Astrocyte (in vitro differentiated cells and primary cell): ENCODE measurements around the gene DIRAS1. TPM values are rescaled to one million over a fixed set of nuclear protein-coding genes. Genes with fewer than 3 reads are reported as not detected.

ENCODE experiments used
- DNase-seq: peaks from one replicate; pipeline ENCODE4 v3.0.0-alpha.2; 2010; ENCODE audit warnings: low read depth
- FAIRE-seq: peaks from 2 replicates; lab custom pipeline; 2011; peaks lifted over from hg19 to GRCh38; lab: Jason Lieb, UNC
- H2AFZ ChIP-seq: 2 replicates; pipeline ENCODE4 v1.6.0; 2012; ENCODE audit warnings: low read depth, low read length, inconsistent platforms
- H3K27ac ChIP-seq: 2 replicates; pipeline ENCODE4 v1.5.1; 2011; ENCODE audit warnings: low read depth, low read length, inconsistent platforms
- H3K27me3 ChIP-seq: 2 replicates; pipeline ENCODE4 v1.6.0; 2011; ENCODE audit warnings: low read length, inconsistent platforms; ENCODE audit not compliant: insufficient read depth
- H3K36me3 ChIP-seq: 2 replicates; pipeline ENCODE4 v1.5.1; 2011; ENCODE audit warnings: low read length, inconsistent platforms; ENCODE audit not compliant: insufficient read depth
- H3K4me1 ChIP-seq: 2 replicates; pipeline ENCODE4 v1.5.1; 2011; ENCODE audit warnings: low read length, inconsistent platforms; ENCODE audit not compliant: insufficient read depth
- H3K4me2 ChIP-seq: 2 replicates; pipeline ENCODE4 v1.6.0; 2012; ENCODE audit warnings: low read length, inconsistent platforms
- H3K4me3 ChIP-seq: 2 replicates; pipeline ENCODE4 v1.5.1; 2011; ENCODE audit warnings: low read depth, mild to moderate bottlenecking, low read length, inconsistent platforms; ENCODE audit not compliant: insufficient read depth
- H3K79me2 ChIP-seq: 2 replicates; pipeline ENCODE4 v1.6.0; 2012; ENCODE audit warnings: mild to moderate bottlenecking, low read length, inconsistent platforms; ENCODE audit not compliant: insufficient read depth
- H3K9ac ChIP-seq: 2 replicates; pipeline ENCODE4 v1.6.0; 2012; ENCODE audit warnings: mild to moderate bottlenecking, low read length, inconsistent platforms
- H3K9me3 ChIP-seq: 2 replicates; pipeline ENCODE4 v1.5.1; 2012; ENCODE audit warnings: low read depth, mild to moderate bottlenecking, low read length, inconsistent platforms; ENCODE audit not compliant: insufficient read depth
- H4K20me1 ChIP-seq: 2 replicates; pipeline ENCODE4 v1.6.0; 2012; ENCODE audit warnings: low read length, inconsistent platforms; ENCODE audit not compliant: insufficient read depth
- H3K27ac Mint-ChIP-seq: one replicate; pipeline ENCODE4 v1.8.0; 2021; ENCODE audit warnings: mild to moderate bottlenecking, mixed read lengths; ENCODE audit not compliant: unreplicated experiment
- H3K27me3 Mint-ChIP-seq: one replicate; pipeline ENCODE4 v1.8.0; 2021; ENCODE audit warnings: low read depth, mixed read lengths; ENCODE audit not compliant: unreplicated experiment
- H3K36me3 Mint-ChIP-seq: one replicate; pipeline ENCODE4 v1.8.0; 2021; ENCODE audit warnings: low read depth, mixed read lengths; ENCODE audit not compliant: unreplicated experiment
- H3K4me1 Mint-ChIP-seq: one replicate; pipeline ENCODE4 v1.8.0; 2021; ENCODE audit warnings: low read depth, mixed read lengths; ENCODE audit not compliant: unreplicated experiment
- H3K4me3 Mint-ChIP-seq: one replicate; pipeline ENCODE4 v1.8.0; 2021; ENCODE audit warnings: mild to moderate bottlenecking, moderate library complexity, mixed read lengths; ENCODE audit not compliant: unreplicated experiment
- H3K9me3 Mint-ChIP-seq: one replicate; pipeline ENCODE4 v1.8.0; 2021; ENCODE audit warnings: mild to moderate bottlenecking, mixed read lengths; ENCODE audit not compliant: unreplicated experiment
- EZH2 ChIP-seq: IDR thresholded peaks from 2 replicates; pipeline ENCODE4 v1.6.1; 2012; ENCODE audit warnings: mild to moderate bottlenecking, low read length, inconsistent platforms; ENCODE audit not compliant: insufficient read depth
- total RNA-seq: library from RNA; stranded (reverse); gene quantifications from 2 replicates; pipeline ENCODE4 v1.2.1, GENCODE V29; 2021
- TF ChIP-seq, protein P1 (sequence below): IDR thresholded peaks from 2 replicates; pipeline ENCODE4 v1.5.1; 2011; ENCODE audit warnings: low read depth, mild to moderate bottlenecking, inconsistent platforms, low read length, moderate library complexity; ENCODE audit not compliant: insufficient read depth

DIRAS1 gene
- total RNA-seq, 1 donor from 2014 or later, result 5.9 TPM

DNA sequence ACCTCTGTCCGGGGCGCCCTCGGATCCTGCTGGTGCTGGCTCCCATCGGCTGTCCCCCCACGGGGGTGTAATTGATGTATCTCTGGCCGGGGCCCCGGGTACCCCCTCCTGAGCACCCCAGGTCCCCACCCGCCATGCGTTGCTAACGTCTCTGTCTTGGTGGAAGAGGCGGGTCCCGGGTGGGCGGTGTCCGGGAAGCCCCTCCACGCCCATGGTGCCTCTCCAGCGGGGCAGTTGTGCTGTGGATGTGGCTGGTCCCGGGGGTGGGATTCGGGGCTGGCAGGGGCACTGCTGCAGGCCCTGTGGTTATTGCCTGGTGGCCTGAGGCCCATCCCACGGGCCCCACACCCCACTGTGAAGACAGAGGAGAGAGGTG lies 4.9 kb downstream of the DIRAS1 start:
- Mint-ChIP-seq H3K27me3 (peaks cover 8% of the 10 kb centered on the region), H3K9me3 (peaks cover 10% of the 10 kb centered on the region), H3K4me3 (no peak overlapping the region), H3K36me3 (peaks cover 8% of the 10 kb centered on the region), H3K4me1 (peaks cover 3% of the 10 kb centered on the region), H3K27ac (no peak overlapping the region)
- H3K27ac ChIP-seq, result no peak overlapping the region
- H3K9ac ChIP-seq, result no peak overlapping the region
- DNase-seq, result no peak
- no peaks in the 10 kb centered on the region for H3K79me2 ChIP-seq
- TF ChIP-seq, protein P1, sequence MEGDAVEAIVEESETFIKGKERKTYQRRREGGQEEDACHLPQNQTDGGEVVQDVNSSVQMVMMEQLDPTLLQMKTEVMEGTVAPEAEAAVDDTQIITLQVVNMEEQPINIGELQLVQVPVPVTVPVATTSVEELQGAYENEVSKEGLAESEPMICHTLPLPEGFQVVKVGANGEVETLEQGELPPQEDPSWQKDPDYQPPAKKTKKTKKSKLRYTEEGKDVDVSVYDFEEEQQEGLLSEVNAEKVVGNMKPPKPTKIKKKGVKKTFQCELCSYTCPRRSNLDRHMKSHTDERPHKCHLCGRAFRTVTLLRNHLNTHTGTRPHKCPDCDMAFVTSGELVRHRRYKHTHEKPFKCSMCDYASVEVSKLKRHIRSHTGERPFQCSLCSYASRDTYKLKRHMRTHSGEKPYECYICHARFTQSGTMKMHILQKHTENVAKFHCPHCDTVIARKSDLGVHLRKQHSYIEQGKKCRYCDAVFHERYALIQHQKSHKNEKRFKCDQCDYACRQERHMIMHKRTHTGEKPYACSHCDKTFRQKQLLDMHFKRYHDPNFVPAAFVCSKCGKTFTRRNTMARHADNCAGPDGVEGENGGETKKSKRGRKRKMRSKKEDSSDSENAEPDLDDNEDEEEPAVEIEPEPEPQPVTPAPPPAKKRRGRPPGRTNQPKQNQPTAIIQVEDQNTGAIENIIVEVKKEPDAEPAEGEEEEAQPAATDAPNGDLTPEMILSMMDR, result no peak
- TF ChIP-seq EZH2, result no peak
- no peaks in the 10 kb centered on the region for H3K27me3 ChIP-seq
- H2AFZ ChIP-seq, result no peak overlapping the region
- H3K9me3 ChIP-seq, result peaks cover 8% of the 10 kb centered on the region
- no peak overlapping the region for H3K4me3 ChIP-seq
- no peak for FAIRE-seq
- no peak overlapping the region for H3K4me2 ChIP-seq
- H4K20me1 ChIP-seq, result no peaks in the 10 kb centered on the region
- H3K36me3 ChIP-seq, result no peaks in the 10 kb centered on the region
- peaks cover 13% of the 10 kb centered on the region for H3K4me1 ChIP-seq

DNA sequence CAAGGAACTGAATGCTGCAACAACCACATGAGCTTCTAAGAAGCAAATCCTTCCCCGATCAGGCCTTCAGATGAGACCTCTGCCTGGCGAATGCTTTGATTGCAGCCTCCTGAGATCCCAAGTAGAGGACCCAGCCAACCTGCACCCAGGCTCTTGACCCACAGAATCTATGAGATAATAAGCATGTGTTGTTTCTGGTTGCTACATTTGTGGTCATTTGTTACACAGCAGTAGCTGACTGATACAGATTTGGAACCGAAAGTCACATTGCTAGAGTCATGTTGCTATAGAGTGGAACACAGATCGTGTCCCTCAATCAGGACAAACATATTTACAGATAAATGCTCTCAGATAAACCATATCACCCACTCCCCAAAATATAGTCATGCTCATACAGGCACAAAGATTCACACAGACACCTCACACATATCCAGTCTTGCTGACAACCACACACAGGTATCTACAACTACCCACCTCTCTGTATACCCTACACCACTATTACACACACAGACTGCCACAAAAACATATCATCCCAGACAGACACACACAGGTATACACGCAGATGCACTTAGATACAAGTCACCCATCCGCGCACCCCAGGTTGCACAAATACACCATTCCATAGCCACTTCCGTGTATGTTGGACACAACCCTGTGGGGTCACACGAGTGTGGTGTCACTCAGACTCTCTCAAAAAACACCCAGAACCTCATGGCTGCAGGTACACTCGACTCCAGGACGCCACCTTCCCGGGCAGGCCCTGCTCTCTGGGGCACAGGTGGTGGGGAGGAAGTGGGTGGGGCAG lies 5.5 kb downstream of the DIRAS1 start:
- Histone ChIP-seq H3K9ac (no peak overlapping the region), H3K27me3 (no peaks in the 10 kb centered on the region), H3K4me3 (no peak overlapping the region), H3K27ac (no peak overlapping the region), H2AFZ (no peak overlapping the region), H4K20me1 (no peaks in the 10 kb centered on the region), H3K4me1 (peaks cover 15% of the 10 kb centered on the region), H3K79me2 (no peaks in the 10 kb centered on the region), H3K4me2 (no peak overlapping the region), H3K9me3 (peaks cover 8% of the 10 kb centered on the region), H3K36me3 (no peaks in the 10 kb centered on the region)
- Mint-ChIP-seq H3K27ac (peak overlapping the region; percentile 27), H3K9me3 (peaks cover 10% of the 10 kb centered on the region), H3K4me1 (peaks cover 4% of the 10 kb centered on the region), H3K27me3 (peaks cover 8% of the 10 kb centered on the region), H3K36me3 (peaks cover 8% of the 10 kb centered on the region), H3K4me3 (no peak overlapping the region)
- FAIRE-seq, result no peak
- TF ChIP-seq, protein P1, result no peak
- no peak for TF ChIP-seq EZH2
- DNase-seq, result no peak
